Esophagus squamous epithelium (tissue), 4 donors: ENCODE measurements around the gene CNBP.
A peak's percentile ranks its signal among the peaks of the same experiment; 100 is the strongest.

Source experiments
- POLR2A ChIP-seq, 4 donors: fragments of 450-650 bp; IDR thresholded peaks; one replicate each; pipeline ENCODE4 v1.6.1; 2017; ENCODE audit warnings: antibody characterized with exemption in 4 of 4, mild to moderate bottlenecking in 4 of 4, moderate library complexity in 3 of 4
- TF ChIP-seq, protein P1 (sequence below), 6 experiments: fragments of 450-650 bp in 4 of 6; fragments of 200-600 bp in 2 of 6; sonication (generic) in 2 of 6; IDR thresholded peaks; one replicate each; pipeline ENCODE4 v1.5.1; 2016 to 2019; ENCODE audit warnings: antibody characterized with exemption in 6 of 6, mild to moderate bottlenecking in 4 of 6, moderate library complexity in 4 of 6

DNA sequence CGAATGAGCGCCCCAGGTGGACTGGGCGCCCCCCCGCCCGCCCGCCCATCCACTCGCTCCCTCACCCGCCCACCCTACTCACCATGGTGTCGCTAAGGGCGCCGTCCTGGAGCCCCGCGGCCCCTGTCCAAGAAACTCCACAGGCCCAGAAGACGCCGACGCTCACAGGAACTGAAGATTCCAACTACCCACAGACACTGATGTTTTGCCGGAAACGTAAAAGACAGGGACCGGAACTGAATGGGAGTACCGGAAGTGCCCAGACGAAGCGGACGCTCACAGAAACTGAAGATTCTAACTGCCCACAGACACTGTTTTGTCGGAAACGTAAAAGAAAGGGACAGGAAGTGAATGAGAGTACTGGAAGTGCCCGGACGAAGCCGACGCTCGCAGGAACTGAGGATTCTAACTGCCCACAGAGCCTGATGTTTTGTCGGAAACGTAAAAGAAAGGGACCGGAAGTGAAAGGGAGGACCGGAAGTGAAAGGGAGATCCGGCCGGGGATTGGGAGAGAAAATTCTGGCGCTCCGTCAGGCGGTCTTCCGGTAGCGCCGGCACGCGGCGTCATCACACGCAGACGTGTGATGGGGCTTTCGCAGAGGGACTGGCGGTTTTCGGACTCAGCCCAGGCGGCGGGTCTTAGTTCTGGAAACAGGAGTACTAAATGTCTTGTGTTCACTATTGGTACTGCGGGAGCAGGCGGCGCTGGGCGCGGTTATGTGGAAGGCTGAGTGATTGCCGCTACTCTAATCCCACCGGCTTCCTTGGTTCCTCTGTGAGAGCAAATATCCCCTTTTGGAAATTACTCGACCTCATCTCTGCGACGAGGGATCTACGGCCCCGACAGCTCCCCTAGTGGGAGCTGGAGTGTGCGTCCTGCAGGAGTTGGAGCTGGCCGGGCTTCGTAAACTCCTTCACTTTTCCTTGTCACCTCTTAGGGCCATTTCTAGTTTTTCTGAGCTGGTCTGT lies 22.5 kb downstream of the CNBP start, which contains the start of gene ISY1:
- TF ChIP-seq, protein P1, sequence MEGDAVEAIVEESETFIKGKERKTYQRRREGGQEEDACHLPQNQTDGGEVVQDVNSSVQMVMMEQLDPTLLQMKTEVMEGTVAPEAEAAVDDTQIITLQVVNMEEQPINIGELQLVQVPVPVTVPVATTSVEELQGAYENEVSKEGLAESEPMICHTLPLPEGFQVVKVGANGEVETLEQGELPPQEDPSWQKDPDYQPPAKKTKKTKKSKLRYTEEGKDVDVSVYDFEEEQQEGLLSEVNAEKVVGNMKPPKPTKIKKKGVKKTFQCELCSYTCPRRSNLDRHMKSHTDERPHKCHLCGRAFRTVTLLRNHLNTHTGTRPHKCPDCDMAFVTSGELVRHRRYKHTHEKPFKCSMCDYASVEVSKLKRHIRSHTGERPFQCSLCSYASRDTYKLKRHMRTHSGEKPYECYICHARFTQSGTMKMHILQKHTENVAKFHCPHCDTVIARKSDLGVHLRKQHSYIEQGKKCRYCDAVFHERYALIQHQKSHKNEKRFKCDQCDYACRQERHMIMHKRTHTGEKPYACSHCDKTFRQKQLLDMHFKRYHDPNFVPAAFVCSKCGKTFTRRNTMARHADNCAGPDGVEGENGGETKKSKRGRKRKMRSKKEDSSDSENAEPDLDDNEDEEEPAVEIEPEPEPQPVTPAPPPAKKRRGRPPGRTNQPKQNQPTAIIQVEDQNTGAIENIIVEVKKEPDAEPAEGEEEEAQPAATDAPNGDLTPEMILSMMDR (IDR thresholded peaks at IDR 0.05), result peak; percentile 25 to 87 (median 79)
- peak in 3 of 4 donors; percentile 19 to 81 (median 77) for TF ChIP-seq POLR2A (IDR thresholded peaks at IDR 0.05)
